DMS53 treated with DMSO at 0.1 percent for 48 hours (cell line): ENCODE results near the gene FBXL17.

Experiments
- DNase-seq: peaks from one replicate; lab custom pipeline; 2025; ENCODE audit not compliant: unreplicated experiment; lab: John Stamatoyannopoulos, UW

FBXL17 gene

DNA sequence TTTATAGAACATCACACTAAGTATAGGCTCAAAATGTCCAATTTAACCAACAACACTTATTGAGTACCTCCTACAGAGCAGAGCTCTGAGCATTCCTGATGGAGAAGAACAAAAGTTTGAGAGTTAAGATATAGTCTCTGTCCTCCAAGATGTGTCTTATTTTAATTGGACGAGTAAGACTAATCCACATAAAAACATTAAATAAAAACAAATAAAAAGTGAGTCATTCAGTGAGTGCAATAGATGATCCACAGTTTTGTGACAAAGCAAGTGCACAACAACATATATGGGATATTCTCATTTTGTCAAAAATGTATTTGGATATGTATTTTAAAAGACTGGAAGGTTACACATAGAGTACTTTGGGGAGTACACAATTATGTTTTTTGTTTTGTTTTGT, 277.4 kb downstream of the FBXL17 start:
- DNase-seq = no peak

DNA sequence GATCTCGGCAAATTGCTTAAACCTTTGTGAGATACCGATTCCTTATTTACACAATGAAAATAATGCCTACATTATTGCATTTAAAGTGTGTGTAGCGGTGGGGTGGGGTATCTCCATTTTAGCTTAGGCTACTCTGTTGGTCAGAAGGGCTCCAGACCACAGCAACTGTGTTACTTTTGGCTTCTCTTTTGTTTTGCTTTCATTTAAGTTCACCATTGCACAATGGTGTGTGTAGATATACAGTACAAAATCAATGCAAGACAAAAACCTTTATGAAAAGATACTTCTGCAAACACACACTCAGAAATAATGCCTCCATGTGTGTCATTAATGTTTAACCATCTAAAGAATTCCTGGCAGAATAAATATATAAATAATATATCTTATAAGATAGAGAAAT, 279.4 kb downstream of the FBXL17 start:
- DNase-seq = no peak

DNA sequence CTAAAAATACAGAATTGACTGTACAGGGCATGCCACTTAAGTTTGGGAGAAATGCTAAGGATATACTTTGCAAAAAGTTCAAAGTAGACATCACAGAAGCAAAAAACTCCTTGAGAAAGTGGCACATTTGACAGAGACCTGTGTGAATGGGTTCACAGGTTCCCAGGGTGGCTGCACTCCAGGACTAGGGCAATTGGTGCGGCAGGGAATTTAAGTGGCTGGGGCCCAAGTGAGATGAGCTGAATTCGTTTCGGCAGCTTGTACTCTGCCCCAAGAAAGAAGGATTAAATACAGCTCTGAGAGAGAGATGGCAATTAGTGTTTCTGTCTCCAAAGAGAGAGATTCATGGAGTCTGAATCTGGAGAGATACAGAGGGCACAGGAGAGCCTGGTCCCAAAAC, 280.1 kb downstream of the FBXL17 start:
- no peak for DNase-seq

DNA sequence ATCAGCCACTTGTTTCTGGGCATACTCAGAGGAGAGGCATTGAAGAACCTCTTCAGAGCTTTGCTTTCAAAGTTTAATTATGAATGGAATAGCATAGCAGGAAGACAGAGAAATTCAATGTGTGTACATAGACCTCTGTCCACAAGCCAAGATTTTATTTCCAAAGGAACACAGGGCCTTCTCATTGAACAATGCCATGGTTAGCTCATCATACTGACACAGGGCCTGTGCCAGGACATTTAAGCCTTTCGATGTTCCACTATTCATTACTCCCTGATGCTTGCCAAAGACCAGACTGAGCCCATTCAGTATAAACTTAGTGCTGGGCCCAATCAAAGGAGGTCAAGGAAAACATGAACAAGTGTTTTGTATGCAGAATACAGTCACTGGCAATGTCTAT, 280.8 kb downstream of the FBXL17 start:
- DNase-seq = no peak

DNA sequence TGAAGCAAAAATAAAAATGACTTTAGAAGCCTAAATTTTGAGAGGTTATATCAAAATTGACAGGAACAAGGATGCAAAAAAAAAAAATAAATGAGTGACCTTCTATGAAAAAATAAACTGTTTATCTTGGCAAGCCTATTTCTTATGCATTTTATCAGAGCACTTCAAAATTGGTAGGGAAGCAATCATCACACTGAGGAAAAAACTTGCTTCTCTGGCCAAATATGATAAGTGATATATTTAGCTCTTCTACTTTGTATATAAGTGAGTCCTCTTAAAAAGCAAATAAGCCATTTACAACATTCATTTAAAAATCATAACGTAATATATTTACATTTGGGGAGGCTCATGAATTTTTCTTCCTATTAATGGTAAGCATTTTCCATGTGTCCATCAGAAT, 287.1 kb downstream of the FBXL17 start:
- DNase-seq = no peak

DNA sequence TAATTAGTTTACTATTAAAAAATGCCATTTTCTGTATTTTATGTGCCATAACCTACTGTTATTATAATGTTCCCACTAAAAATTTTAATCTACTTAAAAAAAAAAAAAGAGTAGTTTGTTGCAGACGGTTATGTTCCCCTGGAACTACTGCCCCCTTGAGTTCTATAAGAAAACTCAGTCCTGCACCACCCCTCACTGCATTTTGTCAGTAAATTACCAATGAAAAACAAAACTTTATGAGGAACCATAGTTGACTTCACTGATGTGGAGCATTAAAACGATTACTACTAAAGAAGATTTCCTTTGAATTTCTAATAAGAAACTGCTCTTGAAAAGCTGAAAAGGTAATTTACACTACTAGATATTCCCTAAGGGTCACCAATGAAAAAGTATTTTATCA, 288.7 kb downstream of the FBXL17 start:
- DNase-seq = no peak

DNA sequence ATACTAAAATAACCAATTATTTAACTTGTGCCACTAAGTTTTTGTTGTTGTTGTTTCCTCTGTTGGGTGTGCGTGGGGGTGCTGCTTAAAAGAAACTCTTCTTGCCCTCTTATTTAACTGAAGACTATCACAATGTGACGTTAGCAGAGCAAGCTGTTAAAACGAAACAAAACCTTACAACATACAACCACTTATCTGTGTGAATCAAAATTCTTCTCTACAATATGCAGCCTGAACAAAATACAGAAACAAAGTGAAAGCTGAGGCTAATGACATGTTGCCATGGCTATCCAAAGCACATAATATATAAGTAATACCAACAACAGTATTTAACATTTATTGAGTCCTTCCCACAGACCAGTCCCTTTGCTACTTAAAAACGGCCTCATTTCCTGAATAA, 291.0 kb downstream of the FBXL17 start:
- no peak for DNase-seq

DNA sequence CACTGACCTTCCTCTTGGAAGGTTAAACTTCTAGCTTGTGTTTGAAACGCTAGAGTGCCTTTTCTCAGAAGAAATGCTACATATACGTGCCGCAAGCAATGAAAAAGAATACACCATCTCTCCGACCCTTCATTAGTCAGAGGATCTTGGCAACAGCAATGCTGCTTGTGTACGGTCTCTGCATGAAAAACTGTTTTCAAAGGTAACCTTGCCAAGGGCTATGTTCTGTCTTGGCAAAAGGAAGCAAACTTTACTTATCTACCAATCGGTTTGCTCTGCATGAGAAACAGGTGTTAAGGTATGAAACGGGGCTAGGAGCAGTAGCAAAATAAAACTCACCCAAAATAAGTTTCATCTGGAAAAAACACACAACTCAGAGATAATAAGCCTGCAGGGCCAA, 297.8 kb downstream of the FBXL17 start:
- DNase-seq = no peak

DNA sequence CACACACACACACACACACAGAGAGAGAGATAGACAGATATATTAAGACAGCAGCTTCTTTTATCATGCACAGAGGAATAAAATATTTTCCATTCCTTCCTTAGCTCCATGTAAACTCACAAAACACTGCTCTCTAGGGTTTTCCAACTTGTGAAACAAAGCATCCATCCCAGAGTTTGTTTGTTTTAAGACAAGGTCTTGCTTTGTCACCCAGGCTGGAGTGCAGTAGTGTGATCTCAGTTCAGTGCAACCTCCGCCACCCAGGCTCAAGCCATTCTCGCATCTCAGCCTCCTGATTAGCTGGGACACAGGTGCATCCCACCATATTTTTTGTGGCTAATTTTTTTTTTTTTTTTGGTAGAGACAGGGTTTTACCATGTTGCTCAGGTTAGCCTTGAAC, 298.7 kb downstream of the FBXL17 start:
- no peak for DNase-seq

DNA sequence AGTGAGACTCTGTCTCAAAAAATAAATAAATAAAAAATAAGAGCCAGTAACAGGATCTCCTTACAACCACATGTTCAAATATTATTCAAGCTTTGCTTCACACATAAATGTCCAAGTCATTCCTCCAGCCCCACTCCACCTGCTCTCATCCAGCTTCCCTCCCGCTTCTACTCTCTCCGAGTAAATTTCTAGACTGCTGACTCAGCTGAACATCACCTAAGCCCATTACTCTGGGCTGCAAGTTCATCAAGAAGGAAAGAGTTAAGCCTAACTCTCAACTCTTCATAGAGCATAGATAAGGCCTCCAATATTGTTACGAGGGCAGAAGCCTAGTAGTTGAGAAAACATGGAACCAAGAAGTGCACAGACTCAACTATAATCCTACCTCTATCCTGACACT, 300.2 kb downstream of the FBXL17 start:
- DNase-seq = no peak

DNA sequence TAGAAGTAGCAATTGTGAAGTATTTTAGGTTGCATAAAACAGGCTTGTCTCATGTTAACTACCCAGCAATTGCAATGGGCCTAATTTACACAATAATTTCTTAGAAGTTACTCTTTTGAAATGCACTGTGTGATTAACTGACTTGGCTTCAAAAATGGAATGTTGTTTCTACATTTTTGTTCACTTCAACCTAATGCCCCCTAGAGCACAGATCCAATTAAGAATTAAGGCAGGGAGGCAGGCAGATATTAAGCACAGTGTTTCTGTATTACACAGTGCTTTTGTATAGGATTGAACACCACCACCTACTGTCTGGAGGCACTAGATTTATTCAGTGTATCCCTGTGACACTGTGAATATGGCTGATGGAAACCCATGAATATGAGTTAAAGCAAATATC, 302.1 kb downstream of the FBXL17 start:
- DNase-seq = no peak

DNA sequence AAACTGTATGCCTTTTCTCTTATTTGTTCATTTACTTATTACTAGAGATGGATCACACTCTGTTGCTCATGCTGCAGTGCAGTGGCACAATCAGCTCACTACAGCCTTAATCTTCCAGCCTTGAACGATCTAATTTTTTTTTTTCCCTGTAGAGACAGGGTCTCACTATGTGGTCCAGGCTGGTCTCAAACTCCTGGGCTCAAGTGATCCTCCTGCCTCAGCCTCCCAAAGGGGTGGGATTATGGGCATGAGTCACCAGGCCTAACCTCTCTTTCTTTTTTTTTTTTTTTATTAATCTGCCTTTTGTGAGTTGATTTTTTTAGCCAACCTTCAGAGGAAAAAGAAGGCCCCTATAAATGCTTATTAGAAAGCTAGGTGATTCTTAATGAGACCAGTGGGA, 303.0 kb downstream of the FBXL17 start:
- no peak for DNase-seq

DNA sequence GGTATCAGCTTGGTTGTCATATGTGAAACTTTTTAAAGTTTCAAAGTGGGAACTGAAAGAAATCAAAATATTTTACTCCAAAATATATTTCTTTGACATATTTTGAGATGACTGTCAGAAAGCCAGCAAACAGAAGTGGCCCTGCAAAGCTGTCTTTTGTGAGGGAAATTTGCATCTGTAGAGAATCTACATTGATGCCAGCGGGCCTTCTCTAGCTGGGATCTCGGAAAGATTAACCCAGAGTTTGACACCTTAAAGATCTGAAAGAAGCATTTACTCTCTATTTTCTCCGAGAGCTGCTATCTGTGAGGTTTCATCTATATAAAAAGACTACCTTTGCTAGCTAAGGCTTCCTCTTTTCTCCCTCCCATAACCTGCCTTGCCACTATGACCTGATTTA, 303.6 kb downstream of the FBXL17 start:
- DNase-seq = no peak

DNA sequence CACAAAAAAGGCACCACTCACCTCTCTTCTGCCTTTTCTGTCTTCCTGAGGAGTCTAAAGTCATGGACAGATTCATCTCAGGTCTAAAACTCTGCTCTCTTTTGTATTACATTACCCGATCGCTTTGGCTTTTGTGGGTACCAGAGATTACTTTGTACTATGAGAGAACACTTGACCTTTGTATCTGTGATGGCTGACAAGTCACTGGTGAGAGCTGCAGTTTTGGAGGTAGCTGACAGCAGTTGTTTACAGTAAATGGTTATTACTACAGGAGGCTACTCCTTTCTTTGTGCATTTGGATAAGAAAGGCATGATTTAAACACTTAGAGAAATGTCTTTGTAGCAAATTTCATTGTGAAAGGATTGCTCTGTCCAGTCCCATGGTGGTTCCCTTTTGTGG, 307.3 kb downstream of the FBXL17 start:
- peak; percentile 2 for DNase-seq

DNA sequence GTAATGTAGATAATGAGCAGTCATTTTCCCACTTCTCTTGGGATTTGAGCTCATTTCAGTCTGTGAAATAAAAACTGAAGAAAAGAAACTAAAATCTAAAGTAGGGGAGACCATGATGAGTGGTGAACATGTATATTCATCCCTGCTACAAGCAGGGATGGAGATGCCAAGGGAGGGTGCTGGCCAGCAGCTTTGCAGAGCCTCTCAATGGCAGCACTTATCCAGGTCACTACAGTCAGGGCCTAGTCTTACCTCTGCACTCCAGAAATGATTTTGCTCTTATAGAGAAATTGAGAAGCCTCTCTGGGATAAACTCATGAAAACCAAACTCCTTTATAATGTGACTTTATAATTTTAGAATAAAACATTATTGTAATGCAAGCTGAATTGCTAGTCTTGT, 317.6 kb downstream of the FBXL17 start:
- DNase-seq = no peak

DNA sequence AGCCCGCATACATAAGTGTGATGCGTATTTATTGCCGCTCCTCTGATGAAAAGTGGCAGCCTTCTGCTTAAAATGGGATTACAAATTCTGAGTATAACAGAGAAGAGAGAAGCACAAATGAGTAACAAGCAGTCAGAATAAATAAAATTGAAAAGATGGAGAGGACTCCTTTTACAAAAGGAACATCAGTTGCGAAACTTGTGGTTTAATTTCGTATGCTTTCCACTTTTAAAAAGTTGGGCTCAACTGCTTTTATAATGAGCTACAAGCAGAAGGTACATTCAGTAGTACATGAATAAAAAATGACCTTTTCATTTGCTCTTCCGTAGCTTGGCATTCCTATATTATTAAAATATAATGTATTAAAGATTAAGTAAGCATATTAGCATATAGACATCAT, 320.0 kb downstream of the FBXL17 start:
- DNase-seq = no peak

DNA sequence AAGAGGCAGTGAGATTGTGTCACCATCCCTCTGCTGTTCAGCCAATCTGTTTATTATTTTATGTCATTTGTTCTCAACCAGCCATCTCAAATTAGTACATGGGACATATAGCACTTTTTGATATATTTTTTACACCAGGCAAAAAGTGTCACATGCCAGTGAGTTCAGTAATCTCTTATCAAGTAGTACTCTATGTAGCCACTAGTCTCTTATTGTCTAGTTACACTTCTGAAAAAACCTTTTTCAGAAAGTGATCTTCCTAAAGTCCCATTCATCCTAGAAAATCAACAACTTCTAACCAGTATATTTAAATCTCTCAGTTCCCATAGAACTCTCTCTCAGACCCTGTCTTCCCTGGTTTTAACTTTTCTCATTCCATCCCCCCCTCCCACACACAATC, 321.6 kb downstream of the FBXL17 start:
- DNase-seq = no peak

DNA sequence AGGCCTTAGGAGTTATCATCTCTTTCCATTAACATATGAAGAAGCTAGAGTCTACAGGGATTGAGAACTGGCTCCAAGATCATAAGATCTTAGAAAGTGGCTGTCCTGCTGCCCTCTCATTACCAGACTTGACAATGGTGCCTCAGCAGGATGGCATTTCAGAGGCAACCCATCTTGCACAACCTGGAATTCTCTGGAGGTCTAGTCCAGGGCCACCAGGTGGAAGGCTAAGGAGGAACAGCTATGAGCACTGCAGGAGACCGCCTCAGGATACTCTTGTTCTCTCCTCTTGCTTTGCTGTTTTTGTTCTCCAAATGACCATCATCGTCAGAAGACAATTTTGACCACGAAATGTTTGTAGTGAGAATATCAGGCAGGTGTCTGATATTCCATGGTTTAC, 322.6 kb downstream of the FBXL17 start:
- DNase-seq = no peak

DNA sequence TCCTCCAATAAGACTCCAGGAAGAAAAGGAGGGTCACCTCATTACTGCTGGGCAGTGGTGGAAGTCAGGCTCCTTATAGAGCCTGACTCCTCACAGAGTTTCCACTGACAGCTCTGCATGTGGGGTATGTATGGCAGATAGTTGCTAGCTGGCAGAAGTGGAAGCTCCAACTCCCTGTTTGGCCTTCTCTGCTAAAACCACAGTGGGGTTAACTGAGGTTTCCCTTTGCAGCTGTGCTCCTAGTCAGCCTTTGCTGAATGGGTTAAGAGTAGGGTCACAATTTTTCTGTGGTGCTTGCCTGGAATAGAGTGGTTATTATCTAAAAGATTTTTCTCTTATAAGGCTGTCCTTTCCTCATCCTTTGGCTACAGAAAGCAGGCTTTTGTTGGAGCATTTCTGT, 327.5 kb downstream of the FBXL17 start:
- DNase-seq = no peak

DNA sequence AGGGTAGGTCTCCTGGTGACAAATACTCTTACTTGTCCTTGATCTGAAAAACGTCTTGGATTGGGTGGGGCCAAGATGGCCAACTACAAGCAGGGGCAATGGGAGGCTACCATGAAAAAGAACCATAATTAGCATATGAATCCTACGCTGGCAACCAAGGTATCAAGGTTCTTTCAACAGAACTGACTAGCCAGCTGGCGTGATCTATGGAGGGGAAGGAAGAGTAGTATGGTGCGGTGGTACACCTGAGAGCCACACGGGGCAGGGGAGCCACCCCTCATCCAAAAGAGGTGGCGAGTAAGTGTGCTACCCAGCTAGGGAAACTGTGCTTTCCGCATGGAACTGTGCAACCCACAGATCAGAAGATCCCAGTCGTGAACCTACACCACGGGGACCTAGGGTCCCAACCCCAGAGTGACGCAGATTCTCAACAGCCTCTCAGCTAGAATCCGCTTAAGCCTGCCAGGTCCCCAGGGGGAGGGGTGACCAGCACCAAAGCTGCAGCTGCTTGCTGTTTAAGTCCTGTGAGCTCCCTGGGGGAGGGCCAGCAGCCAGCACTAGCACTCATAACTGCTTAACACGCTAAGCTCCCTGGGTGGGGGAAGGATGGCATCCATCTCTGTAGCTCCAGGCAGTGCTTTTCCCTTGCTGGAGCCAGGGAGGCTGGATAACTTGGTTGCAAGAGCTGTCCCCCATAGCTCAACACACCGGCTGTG, 334.8 kb downstream of the FBXL17 start:
- DNase-seq = no peak

DNA sequence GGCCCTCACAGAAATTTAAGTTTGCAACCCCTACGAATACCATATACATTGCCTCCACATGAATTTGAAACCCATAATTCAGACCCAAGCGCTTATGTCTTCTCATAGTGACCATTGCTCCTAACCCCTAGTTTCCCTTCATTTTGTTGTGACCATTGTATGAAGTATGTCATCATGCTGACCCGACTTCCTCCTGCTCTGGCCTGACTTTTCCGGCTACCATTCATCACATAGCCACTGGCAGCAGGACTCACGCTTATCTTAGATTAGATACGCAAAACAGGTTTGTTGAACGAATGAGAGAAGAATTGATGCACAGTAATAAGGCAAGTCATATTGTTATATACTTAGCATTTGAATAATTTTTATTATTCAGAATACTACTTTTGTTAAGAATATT, 345.4 kb downstream of the FBXL17 start:
- DNase-seq = no peak

DNA sequence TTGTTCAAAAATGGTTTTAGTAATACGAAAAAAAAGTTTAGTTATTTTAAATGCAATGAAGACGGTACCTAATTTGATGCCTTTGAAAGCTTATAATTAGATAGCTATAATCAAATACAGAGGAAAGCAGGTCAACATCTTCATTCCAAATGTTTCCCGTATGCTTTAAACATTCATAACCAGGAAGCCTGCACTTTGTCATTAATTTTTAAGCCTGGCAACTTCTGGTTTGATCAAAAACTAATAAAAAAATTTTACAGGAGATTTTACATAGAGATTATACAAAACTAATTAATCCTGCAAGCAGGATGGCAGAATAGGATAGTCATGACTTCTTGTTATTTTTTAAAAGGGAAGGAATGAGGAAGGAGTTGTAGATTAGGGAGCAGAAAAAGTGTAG, 353.0 kb downstream of the FBXL17 start:
- DNase-seq = no peak

DNA sequence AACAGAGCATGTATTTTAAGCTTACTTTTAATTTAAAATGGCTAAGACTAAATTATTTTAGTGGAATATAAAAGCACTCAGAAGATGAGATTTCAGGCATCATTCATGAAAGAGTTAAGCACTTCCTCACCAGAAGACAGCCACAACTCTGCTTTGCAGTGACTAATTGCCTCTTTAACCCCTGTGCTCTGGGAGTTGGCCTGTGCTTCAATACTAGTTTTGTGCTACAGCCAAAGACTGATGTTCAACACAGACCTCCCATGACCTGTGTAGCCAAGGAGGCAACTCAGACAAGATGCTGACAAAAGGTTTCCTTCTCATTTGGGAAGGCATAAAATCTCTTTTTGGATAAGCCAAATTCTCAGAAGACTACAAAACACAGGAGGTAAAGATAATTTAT, 353.5 kb downstream of the FBXL17 start:
- DNase-seq = no peak

DNA sequence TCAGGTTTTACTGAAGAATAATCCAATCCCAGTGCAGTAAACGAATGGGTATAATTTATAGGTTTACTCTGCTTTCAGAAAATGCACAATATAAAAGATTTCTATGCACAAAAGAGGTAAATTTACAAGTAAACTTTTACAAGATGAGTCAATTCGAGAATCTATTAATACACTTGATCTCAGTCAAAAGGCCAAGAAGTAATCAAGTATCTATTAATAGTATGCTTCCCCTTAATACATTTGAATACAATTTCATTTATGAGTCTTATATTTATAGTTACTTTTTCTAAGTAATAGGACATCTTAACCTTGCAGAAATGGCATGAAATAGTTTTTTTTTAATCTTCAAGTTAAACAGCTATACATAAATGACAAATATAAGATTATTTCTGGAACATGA, 355.9 kb downstream of the FBXL17 start:
- no peak for DNase-seq
